Stimulated activated CD4-positive, alpha-beta T cell treated with anti-CD3 and anti-CD28 coated beads, TNF-alpha, amount 100 ng/mL, for 4 hours (primary cell): ENCODE measurements around the gene PIP5K1C.

Source experiments
- DNase-seq, 3 experiments: peaks; one replicate each; pipeline ENCODE4 v3.0.0-alpha.2; 2020; ENCODE audit warnings: low read depth in 3 of 3

Gene PIP5K1C

DNA sequence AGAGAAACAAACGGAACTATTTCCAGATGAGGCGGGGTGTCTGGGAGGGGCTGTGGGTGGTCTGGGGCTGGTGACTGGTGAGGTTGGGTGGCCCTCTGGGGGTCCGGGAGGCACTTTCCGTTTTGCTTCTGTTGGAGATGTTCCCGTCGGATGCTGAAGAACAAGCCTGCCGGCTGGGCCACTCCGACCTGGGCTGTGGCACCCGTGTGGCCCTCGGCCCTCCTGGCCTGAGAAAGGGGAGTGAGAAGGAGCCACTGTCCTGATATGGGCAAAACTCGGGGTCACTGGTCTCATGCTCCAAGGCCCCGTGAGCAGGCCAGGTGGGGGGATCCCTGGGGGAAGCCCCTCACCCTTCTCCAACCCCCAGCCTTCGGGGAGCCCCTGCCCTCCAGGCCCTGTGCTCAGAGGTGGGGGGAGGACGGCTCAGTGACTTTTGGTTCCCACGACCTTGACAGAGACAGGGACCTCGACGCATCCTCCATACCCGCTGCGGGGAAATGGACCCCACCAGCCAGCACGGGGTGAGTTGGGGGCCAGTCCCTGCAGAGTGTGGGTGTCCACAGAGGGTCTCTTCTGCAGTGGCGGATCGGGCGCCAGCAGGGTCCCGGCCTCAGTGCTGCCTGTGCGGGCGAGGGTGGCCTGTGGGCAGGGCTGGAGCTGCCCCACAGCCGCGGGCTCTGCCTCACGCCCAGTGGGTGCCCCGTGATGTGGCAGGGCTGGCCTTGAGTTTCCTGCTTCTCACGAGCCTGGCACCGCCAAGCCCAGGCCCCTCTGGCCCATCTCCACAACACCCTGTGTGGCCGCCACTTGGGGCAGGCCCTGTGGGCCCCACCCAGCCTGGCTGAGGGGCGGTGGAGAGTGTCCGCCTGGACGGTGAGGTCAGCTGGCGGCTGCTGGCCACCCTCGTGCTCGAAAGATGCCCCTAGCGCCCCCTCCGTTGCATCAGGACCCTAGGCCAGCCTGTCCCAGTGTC lies 89.2 kb downstream of the PIP5K1C start:
- DNase-seq, result no peak

DNA sequence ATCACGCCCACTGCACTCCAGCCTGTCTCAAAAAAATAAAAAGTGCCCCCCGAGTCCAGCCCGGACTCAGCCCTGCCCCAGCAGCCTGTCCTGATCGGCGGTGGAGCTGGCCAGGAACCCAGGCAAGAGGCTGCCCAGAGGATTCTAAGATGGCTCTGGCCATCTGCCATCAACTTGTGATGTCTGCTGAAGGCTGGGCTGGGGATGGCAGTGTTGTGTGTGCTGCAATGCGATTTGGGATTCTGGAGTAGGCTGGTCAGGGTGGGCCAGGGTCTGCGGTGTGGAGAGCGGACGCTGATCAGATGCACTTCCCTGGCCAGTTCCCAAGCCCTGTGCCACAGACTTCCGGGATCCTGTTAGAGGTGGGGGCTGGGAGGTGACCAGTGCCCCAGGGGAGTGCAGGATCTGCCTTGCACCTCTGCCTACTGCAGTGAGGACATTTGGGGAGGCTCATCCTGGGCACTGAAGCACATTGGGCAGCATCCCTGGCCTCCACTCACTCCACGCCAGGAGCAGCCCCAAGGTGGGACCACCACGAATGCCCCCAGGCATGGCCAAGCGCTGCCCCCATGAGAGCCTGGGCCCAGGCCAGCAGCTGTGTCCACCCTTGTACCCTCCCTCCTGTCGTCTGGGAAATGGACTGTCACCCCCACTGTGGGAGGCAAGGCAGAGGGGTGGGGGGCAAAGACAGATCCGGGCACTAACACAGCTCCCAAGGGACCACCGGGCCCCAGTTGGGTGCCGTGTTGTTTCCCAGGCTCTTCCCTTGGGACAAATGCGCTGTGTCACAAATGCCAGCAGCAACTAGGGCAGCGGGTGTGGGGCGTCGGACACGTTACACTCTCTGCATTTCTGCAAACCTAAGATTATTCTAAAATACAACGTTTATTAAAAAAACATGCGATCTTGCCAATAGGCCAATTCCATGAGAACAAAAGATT lies 90.2 kb downstream of the PIP5K1C start:
- DNase-seq, result no peak

DNA sequence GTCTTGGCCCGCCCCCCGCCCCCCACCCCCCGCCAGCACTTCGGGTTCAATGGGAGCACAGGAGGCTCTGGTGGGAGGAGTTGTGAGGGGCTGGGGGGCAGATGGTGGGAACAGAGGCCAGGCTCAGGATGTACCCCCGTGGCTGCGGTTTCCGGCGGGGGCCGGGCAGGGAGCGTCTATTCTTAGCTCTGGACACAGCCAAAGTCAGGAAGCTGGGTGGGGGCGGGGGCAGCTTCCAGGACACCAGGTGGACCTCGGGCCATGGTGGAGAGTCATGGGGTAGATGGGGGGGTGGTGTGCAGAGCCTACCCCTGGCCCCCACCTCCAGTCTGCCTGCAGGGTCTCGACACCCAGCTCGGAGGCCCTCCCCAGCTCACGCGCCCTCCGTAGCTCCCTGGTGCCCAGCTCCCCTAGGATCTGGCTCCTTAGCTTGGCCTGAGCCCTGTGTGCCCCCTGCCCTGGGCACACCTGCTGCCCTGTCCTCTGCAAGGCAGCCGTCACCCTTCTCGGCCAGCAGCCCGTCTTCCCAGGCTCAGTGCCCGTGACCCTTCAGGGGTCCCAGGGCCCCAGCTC lies 91.4 kb downstream of the PIP5K1C start:
- DNase-seq, result no peak

DNA sequence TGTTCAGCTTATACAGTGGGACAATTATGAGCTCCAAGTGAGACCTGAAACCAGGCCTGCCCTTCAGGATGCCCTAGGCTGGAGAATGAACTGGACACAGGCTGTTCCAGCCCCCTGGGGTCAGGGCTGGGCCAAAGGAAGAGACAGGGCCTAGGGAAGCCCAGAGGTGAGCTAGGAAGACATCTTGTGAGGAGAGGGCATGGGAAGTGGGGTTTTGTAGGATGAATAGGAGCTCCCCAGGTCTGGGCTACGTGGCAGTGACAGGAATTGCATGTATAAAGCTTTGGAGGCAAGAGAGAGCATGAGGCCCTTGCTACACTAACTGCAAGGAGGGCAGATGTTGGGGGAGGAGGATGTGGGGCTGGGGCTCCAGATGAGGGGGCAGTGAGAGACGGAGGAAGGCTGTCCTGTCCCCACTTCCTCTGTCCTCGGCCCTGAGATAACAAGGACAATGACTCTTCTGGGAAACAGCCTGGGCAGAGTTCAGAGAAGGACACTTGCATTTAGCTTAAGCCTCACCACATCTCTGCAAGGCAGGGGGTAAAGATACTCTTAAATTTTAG lies 92.1 kb downstream of the PIP5K1C start:
- DNase-seq, result no peak

DNA sequence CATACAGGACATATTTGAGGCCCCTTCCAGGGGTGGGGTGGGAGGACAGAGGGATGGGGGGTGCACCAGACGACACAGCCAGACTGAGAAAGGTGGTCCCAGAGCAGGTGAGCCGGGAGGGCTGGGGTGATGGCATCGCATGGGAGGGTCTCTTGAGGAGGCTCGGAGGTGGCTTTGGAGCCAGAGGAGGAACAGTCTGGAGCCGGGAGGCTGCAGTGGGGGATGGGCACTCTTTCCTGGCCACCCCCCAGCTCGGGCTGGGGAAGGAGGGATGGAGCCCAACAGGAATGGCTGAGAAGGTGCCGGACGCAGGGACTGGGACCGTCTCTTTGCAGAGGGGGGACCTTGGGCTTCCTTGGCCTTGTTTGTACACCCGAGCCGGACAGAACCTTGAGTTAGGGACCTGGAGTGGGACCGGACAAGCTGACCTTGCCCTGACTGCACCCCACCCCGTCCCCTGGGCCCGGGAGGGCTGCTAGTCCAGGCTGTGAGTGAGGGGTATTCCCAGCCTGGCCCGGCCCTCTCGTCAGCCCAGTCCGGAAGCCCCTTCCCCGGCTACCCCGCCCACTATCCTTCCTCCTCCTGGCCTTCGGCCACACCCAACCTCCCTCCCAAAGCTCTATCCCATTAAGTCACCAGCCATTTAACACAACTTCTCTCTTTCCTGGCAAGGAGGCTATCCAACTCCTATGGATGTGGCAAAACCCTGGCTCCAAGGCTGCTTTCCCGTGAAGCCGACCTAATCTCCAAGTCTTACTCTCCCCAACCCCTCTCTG lies 92.8 kb downstream of the PIP5K1C start:
- no peak for DNase-seq

DNA sequence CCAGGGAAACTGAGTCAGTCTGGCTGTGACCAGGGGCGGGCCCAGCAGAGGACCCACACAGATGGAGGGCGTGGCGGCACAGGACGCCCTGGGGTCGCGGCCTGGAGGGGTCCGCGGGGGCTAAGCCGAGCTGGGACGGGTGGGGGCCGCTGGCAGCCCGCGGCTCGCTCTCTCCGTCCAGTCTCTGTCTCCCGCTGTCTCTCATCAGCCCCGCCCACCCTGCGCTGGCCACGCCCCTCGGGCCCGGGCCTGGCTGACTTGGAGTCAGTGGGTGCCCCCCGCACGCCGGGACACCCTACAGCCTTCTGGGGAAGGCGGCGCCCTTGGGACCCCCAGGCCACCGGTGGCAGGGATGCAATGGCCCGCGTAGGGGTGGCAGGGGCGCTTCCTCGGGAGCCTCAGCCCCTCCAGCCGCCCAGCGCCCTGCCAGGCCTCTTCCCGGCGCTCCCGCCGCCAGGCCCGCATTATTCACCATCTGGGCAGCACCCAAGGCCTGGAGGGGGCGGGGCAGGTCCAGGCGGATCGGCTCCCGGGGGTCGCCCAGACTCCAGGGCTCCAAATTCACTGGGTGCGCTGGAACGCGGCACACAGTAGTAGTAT lies 93.5 kb downstream of the PIP5K1C start, which contains the start of gene TBXA2R:
Gene TBXA2R, minus strand, starts transcription at position 186 of the 600 bp plus-strand sequence. CDS start 6,241 bp downstream, outside the sequence.
- DNase-seq, result peak in 2 of 3 experiments; percentile 38 to 44

DNA sequence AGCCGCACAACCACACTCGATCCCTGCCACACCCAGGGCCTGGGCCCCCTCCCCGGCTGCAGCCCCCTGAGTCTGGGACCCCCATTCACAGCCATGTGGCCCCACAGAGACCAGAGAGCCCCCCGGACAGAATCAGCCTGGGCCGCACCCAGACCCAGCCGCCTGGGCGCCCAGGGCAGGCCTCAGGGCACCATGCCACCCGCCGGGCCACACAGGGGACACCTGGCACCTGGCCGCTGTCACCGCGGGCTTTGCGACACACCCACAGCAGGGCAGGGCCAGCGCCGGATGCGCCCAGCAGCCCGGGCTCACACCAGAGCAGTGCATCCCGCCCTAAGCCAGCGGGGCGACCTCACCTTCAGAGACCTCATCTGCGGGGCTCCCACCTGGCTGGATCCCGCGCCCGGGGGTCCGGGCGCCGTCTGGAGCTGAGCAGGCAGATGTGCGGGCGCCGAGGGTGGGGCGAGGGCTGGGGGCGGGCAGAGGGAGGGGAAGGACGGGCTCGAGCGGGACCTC lies 94.0 kb downstream of the PIP5K1C start:
- no peak for DNase-seq

DNA sequence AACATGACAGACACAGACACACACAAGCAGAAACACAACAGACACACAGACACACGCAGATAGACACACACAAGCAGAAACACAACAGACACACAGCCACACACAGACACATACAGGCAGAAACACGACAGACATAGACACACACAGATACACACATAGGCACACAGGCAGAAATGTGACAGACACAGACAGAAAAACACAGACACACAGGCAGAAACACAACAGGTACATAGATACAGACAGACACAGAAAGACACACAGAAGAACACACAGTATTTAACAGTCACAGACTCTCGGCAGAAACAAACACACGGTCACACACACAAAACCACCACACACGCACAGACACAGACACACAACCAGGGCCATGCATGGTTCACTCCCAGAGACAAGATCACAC lies 94.5 kb downstream of the PIP5K1C start:
- DNase-seq, result no peak

DNA sequence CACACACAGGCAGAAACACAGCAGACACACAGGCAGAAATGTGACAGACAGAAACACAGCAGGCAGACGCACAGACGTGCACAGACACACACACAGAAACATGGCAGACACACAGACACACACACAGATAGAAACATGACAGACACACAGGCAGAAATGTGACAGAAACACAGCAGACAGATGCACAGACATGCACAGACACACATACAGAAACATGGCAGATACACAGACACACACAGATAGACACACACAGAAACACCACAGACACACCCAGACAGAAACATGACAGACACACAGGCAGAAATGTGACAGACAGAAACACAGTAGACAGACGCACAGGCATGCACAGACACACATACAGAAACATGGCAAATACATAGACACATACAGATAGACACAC lies 94.9 kb downstream of the PIP5K1C start:
- DNase-seq, result no peak

DNA sequence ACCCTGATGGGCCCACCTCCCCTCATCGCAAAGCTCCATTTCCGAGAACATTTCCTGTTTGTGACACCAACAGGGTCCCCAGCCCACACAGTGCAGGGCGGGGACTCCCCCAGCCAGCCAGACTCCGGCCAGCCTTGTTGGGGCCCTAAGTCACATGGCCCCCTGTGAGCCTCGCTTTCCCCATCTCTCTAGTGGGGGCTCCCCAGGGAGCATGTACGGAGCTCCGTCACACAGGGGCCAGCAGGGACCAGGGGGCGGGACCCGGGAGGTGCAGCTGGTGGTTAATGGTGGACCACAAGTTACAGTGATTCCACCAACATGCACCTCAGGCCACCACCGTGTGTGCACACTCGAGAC lies 95.3 kb downstream of the PIP5K1C start:
- DNase-seq, result no peak

DNA sequence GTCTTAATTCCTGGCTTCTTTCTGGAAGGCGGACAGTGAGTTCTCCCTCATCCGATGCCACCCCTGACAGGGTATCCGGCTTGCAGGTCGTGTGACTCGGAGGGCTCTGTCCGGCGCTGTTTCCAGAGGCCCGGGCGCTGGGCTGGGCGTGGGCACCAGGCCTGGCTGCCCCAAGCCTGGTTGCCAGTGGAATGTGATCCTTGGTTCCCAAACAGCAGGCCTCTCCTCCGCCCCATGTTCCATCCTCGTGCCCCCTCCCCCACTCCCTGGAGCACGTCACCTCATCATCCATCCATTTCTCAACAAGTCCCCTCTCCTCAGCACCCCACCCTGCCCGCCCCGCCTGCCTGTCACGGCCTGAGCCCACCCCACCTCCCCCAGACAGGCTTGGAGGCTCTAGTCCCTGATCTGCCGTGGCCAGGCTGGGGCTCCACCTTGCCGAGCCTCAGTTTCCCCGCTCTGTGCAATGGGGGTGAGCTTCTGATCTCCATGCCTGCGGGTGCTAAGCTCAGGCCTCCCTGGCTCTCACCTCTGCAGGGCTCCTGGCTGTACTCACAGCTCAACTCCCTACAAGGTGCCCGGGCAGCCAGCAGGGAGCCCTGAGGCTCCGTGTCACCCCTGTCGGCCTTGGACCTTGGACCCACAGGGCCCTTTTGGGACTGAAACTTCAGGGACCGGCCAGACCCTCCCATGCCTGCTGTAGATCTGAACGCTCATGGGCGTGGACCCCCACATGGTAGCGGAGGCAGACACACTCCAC lies 95.9 kb downstream of the PIP5K1C start:
- no peak for DNase-seq

DNA sequence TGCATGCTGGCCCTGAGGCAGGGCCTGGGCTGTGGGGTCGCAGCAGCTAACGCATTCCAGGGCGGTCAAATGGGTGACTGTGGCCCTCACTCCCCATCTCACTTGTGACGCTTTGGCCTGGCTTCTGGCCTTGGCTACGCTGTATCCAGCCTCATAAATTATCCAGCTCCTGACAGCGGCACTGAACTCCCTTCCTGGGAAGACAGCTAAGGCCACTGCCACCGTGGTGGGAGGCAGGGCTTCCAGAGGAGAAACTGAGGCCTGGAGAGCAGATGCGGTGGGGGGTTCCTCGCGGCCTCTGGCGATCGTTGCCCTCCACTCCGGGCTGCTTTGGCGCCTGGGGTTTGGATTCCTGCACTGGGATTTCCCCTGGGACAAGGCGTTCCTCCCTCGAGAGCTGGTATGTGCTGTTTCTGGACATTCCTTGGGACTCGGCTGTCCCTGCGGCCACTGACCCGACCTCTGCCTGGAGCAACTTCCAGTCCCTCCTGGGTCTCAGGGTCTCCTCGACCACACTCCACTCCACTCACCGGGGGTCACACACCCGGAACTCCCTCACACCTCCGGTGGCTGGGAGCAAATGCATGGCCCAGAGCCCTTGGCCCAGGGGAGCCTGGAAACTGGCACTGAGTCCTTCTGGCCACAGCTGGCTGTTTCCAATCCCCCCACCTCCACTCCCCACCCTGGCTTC lies 97.0 kb downstream of the PIP5K1C start:
- no peak for DNase-seq

DNA sequence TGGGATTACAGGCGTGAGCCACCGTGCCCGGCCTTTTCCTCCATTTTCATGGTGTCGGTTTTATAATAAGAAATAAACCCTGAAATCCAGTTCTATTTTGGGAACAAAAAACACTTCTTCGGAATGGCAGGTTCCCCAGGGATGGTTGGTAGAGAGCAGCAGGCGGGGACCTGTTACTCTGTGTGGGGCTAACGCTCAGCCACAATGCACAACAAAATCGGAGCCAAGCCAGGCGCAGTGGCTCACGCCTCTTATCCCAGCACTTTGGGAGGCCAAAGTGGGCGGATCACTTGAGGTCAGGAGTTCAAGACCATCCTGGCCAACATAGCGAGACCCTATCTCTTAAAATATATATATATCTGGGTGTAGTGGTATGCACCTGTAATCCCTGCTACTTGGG lies 99.2 kb downstream of the PIP5K1C start:
- no peak for DNase-seq

DNA sequence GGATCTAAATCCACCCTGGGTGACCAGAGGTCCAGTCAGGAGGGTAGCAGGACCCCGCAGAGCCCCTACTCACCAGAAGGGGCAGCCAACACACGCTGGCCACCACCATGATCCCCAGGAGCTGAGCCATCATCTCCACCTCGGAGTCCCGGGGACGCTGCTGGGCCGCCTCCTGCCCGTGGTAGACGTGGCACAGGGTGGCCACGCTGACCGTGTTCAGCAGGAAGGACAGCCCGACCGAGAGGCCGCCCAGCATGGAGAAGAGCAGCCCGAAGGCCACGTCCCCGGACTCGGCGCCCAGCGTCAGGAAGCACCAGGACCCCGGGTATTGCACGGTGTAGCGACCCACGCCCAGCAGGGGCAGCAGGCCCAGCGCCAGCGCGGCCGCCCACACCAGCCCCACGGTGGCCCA lies 100.5 kb downstream of the PIP5K1C start:
- DNase-seq, result no peak

DNA sequence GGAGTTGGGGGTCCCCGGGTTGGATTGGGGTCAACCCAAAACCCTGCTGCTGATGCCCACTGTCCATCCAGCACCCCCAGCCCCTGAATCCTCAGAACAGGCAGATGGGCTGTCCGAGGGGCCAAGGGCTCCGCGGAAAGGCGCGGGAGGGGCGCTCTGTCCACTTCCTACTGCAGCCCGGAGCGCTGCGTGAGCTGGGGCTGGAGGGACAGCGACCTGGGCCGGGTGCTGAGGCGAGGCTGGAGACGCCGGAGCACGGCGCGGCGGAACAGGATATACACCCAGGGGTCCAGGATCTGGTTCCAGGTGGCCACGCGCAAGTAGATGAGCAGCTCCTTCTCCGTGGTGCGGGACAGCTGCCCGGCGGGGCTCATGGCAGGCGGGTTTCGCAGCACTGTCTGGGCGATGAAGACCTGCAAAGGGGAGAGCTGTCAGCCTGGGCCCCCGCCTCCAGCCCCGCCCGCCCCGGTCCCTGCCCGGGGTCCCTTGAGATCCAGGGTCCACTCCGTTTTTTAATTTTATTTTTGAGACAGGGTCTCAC lies 104.7 kb downstream of the PIP5K1C start:
- no peak for DNase-seq

DNA sequence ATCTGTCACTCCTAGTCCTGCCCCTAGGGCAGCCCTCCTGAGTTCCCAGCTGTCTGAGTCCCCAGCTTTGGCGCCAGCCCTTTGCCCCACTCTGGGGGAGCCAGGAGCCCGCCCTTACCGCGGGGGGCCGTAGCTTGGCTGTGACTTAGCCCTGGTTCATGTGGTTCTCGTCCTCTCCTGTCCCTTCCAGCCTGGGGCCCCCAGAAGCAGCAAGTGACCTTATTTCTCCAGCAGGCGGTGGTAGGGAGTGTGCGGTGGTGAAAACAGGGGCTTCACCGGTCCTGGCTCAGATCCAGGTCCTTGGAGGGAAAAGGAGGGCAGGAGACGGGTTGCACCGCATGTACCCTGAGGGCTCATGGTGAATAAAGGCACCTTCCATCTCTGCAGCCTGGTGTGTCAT lies 107.1 kb downstream of the PIP5K1C start:
- no peak for DNase-seq

DNA sequence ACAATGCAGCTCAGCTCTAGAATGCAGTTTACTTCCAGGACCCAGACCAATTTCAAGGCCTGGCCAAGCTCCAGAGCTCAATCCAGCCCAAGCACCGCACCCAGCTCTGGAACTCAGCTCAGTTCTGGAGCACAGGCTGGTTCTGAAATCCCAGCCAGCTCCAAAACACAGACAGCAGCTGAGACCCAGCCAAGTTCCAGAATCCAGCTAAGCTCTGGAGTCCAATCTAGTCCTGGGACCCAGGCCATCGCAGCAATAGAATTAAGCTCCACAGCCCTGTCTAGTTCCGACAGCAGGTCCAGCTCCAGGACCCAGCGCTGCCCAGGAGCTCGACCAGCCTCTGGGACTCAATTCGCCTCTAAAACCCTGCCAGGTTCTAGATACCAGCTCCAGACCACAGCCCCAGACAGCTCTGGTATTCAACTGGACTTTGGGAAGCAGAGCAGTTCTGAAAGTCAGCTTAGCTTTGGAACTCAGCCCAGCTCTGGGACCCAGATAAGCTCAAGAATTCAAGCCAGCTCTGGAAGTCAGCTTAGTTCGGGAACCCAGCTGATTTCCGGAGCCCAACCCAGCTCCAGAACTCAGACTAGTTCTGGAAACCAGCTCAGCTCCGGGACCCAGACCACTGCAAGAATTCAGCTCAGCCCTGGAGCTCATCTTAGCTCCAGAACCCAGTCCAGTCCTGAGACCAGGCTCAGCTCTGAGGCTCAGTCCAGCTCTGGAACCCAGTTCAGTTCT lies 108.2 kb downstream of the PIP5K1C start:
- no peak for DNase-seq
